ENCODE data around the gene AICDA.

The AICDA gene

DNA sequence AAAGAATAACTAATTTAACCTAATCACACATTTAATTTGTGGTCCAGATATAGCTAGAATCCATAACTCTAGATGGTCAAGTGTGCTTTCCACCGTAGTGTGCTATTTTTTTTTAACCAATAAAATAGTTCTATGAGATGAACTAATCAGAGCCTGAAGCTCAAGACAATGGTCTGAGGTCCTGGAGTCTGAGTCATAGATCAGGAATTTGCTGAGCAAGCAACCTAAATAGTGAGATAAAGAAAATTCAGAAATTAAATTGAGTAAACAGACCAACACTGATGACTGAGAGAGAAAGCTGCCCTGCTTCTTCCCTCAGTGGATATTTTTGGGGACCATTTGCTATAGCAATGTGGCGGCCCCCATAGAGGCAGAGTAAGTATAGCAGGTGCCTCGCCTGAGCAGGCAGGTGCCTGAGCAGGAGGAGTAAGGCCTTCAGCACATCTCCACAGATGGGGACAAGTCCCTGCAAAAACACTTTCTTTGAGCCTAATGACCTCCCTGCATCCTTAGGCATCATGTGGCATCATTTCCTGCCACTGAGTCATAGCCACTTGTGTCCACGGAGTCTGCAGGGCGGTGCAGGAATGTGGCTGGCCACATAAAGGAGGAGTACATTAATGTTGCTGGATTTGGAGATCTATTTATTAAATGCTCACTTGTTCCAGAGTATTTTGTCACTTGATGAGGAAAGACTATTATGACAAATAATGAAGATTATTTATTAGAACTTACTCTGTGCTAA lies 58.0 kb downstream of the AICDA start:
- no peak for DNase-seq (ENCODE audit: low read depth)

DNA sequence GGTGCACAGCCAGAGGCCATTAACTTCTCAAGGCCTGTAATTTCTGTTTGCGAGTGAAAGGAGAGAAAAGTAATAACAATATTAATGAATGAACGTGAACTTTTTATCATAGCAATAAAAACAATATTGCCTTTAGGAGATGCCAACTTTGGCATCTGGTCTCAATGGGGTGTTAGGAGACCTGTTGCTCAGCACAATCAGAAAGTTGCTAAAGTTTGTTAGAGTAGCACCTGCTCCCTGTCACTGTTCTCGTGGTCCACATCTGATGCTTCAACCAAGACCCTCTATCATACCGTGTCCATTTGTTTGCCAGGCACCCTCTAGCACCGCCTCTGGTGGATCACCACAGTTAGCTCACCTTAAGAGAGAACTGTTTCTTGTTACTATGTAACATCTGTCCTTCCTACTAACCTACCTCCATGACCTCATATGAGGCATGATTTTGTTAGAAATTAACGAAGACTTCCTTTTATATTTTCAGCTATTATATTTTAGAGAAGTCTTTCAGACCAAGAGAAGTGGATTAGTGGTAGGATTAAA lies 59.5 kb downstream of the AICDA start:
- DNase-seq (ENCODE audit: low read depth): no peak
